Fibroblast of lung (primary cell): ENCODE data around the gene BTF3. TPM values are rescaled to one million over a fixed set of nuclear protein-coding genes. Genes with fewer than 3 reads are reported as not detected.

ENCODE experiments used
- DNase-seq, 2 donors: peaks; one replicate each; pipeline versions ENCODE4 v3.0.0 to v3.0.0-alpha.2; 2010; ENCODE audit warnings: low read depth in 2 of 2
- H2AFZ ChIP-seq: 2 replicates; pipeline ENCODE4 v1.5.1; 2012; ENCODE audit warnings: low read length, control low read depth, inconsistent platforms
- H3K27ac ChIP-seq: 2 replicates; pipeline ENCODE4 v1.5.1; 2011; ENCODE audit warnings: low read length, control low read depth; ENCODE audit not compliant: insufficient read depth
- H3K27me3 ChIP-seq: 2 replicates; pipeline ENCODE4 v1.5.1; 2011; ENCODE audit warnings: mild to moderate bottlenecking, low read length; ENCODE audit not compliant: control insufficient read depth, insufficient read depth
- H3K36me3 ChIP-seq: 2 replicates; pipeline ENCODE4 v1.5.1; 2011; ENCODE audit warnings: low read length; ENCODE audit not compliant: control insufficient read depth, insufficient read depth
- H3K4me1 ChIP-seq: 2 replicates; pipeline ENCODE4 v1.5.1; 2011; ENCODE audit warnings: low read length; ENCODE audit not compliant: control insufficient read depth, insufficient read depth; ENCODE audit errors: extremely low read depth
- H3K4me2 ChIP-seq: 2 replicates; pipeline ENCODE4 v1.5.1; 2011; ENCODE audit warnings: low read length, control low read depth; ENCODE audit not compliant: insufficient read depth; ENCODE audit errors: extremely low read depth
- H3K4me3 ChIP-seq, 4 experiments: fragments of 200-600 bp in 1 of 4; sonication (generic) in 1 of 4; replicated peaks in 1 of 4; 2 replicates each; pipeline ENCODE4 v1.5.1; 2011 to 2016; ENCODE audit warnings: low read length in 4 of 4, low read depth in 3 of 4, mild to moderate bottlenecking in 3 of 4, control low read depth in 2 of 4, inconsistent platforms in 1 of 4, mixed read lengths in 1 of 4; ENCODE audit not compliant: insufficient read depth in 1 of 4; ENCODE audit errors: control extremely low read depth in 1 of 4
- H3K79me2 ChIP-seq: 2 replicates; pipeline ENCODE4 v1.5.1; 2012; ENCODE audit warnings: mild to moderate bottlenecking, low read length, inconsistent platforms; ENCODE audit not compliant: control insufficient read depth, insufficient read depth
- H3K9ac ChIP-seq: 2 replicates; pipeline ENCODE4 v1.5.1; 2011; ENCODE audit warnings: mild to moderate bottlenecking, low read length, control low read depth; ENCODE audit not compliant: insufficient read depth
- H3K9me3 ChIP-seq: 2 replicates; pipeline ENCODE4 v1.5.1; 2012; ENCODE audit warnings: low read depth, low read length; ENCODE audit not compliant: control insufficient read depth, insufficient read depth
- H4K20me1 ChIP-seq: 2 replicates; pipeline ENCODE4 v1.5.1; 2011; ENCODE audit warnings: low read length; ENCODE audit not compliant: control insufficient read depth, insufficient read depth; ENCODE audit errors: extremely low read depth
- EZH2 ChIP-seq: IDR thresholded peaks from 2 replicates; pipeline ENCODE4 v1.5.1; 2012; ENCODE audit warnings: low read length, control low read depth, mild to moderate bottlenecking; ENCODE audit errors: missing control alignments
- polyA plus RNA-seq, 2 donors: library from polyadenylated mRNA; depleted of rRNA in 1 of 2; stranded (reverse) in 1 of 2; unstranded in 1 of 2; fragments of >200 nt; gene quantifications; 2 replicates each; pipeline ENCODE4 v1.2.1, GENCODE V29; 2011 to 2012; ENCODE audit warnings: missing spikeins in 1 of 2
- total RNA-seq: library from RNA; depleted of rRNA; stranded (reverse); fragments of >200 nt; gene quantifications from 2 replicates; pipeline ENCODE4 v1.2.1, GENCODE V29; 2014
- TF ChIP-seq, protein P1 (sequence below), 2 donors: IDR thresholded peaks in 1 of 2; conservative IDR thresholded peaks in 1 of 2; 1 replicate in 1 of 2; 2 replicates in 1 of 2; pipeline ENCODE4 v1.5.1; 2011 to 2012; ENCODE audit warnings: low read length in 2 of 2, control low read depth in 1 of 2, inconsistent platforms in 1 of 2, low read depth in 1 of 2, mild to moderate bottlenecking in 1 of 2

BTF3 gene
- total and polyA plus RNA-seq, 2 donors (not counting 1 experiment from before 2014, with no cell fraction given), result 207 to 647 TPM

DNA sequence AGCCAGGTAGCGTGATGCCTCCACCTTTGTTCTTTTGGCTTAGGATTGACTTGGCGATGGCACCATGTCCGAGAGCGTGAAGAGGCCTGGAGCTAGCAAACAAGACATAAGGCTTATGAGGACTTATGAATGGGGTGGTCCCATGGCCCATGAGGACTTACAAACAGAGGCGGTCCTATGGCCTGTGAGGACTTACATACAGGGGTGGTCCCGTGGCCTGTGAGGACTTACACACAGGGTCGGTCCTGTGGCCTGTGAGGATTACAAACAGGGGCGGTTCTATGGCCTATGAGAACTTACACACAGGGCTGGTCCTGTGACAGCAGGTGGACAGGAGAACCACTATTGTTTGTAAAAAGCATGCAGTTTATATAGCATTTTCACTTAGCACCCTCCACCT lies 28.4 kb upstream of the BTF3 start:
- Histone ChIP-seq H3K79me2 (no peaks in the 10 kb centered on the region), H3K9ac (no peak overlapping the region), H3K4me1 (no peaks in the 10 kb centered on the region), H3K36me3 (no peaks in the 10 kb centered on the region), H2AFZ (no peak overlapping the region), H3K27me3 (peaks cover 6% of the 10 kb centered on the region), H3K4me2 (no peak overlapping the region), H3K4me3 (no peak overlapping the region), H3K9me3 (no peaks in the 10 kb centered on the region), H3K27ac (no peak overlapping the region), H4K20me1 (no peaks in the 10 kb centered on the region)
- DNase-seq, result no peak
- no peak for TF ChIP-seq EZH2
- TF ChIP-seq, protein P1, sequence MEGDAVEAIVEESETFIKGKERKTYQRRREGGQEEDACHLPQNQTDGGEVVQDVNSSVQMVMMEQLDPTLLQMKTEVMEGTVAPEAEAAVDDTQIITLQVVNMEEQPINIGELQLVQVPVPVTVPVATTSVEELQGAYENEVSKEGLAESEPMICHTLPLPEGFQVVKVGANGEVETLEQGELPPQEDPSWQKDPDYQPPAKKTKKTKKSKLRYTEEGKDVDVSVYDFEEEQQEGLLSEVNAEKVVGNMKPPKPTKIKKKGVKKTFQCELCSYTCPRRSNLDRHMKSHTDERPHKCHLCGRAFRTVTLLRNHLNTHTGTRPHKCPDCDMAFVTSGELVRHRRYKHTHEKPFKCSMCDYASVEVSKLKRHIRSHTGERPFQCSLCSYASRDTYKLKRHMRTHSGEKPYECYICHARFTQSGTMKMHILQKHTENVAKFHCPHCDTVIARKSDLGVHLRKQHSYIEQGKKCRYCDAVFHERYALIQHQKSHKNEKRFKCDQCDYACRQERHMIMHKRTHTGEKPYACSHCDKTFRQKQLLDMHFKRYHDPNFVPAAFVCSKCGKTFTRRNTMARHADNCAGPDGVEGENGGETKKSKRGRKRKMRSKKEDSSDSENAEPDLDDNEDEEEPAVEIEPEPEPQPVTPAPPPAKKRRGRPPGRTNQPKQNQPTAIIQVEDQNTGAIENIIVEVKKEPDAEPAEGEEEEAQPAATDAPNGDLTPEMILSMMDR (conservative IDR thresholded peaks at IDR 0.05 in 1 of 2, IDR thresholded peaks at IDR 0.05 in 1 of 2; ENCODE audit: low read depth in 1 of 2, low read length in 2 of 2), result no peak

DNA sequence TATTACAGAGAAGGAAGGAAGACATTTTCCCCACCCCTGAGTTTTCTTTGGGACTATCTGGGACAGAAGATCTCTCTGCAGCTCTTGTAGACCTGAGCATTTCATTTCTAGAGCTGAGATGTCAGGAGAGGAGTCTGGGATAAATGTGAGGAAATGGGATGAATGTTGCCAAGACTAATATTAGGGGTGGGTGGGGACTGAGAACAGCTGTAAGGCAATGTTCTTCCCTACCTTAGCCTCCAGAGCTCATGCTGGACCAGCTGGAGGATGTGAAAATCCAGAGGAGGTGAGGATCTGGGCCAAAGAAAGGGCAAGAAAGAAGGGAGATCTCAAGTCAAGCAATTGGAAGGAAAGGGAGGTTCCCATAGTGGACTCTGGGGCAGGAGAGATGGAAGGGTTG lies 26.6 kb upstream of the BTF3 start:
- Histone ChIP-seq H4K20me1 (no peaks in the 10 kb centered on the region), H3K27ac (no peak overlapping the region), H3K4me2 (no peak overlapping the region), H3K27me3 (peaks cover 3% of the 10 kb centered on the region), H3K9ac (no peak overlapping the region), H3K4me1 (no peaks in the 10 kb centered on the region), H3K9me3 (no peaks in the 10 kb centered on the region), H2AFZ (no peak overlapping the region), H3K4me3 (no peak overlapping the region), H3K79me2 (no peaks in the 10 kb centered on the region), H3K36me3 (no peaks in the 10 kb centered on the region)
- TF ChIP-seq, protein P1 (conservative IDR thresholded peaks at IDR 0.05 in 1 of 2, IDR thresholded peaks at IDR 0.05 in 1 of 2; ENCODE audit: low read depth in 1 of 2, low read length in 2 of 2), result no peak
- no peak for TF ChIP-seq EZH2
- no peak for DNase-seq

GRCh38 chr5:73472116-73472515 lies 26.1 kb upstream of the BTF3 start:
- Histone ChIP-seq H3K9ac (no peak overlapping the region), H3K4me3 (no peak overlapping the region), H3K4me2 (no peak overlapping the region), H3K27ac (no peak overlapping the region), H3K27me3 (peaks cover 3% of the 10 kb centered on the region), H3K36me3 (no peaks in the 10 kb centered on the region), H3K79me2 (no peaks in the 10 kb centered on the region), H2AFZ (no peak overlapping the region), H4K20me1 (no peaks in the 10 kb centered on the region), H3K9me3 (no peaks in the 10 kb centered on the region), H3K4me1 (no peaks in the 10 kb centered on the region)
- TF ChIP-seq EZH2, result no peak
- no peak for DNase-seq
